Mucosa of gallbladder (tissue), 1 donor: Measurements from ENCODE around the gene WWOX. TPM values are rescaled to one million over a fixed set of nuclear protein-coding genes. Genes with fewer than 3 reads are reported as not detected.

Experiments
- DNase-seq: peaks from one replicate; pipeline ENCODE4 v3.0.0-alpha.2; 2020; ENCODE audit warnings: low spot score
- total RNA-seq: library from RNA; stranded (reverse); gene quantifications from one replicate; pipeline ENCODE4 v1.2.1, GENCODE V29; 2021
- donor health status: DM: no; HTN: no; CAD: no.

WWOX gene
- total RNA-seq, 1 donor from 2014 or later = 28.2 TPM

GRCh38 chr16:79128706-79129105 lies 1029.3 kb downstream of the WWOX start:
- DNase-seq = no peak

- DNase-seq = no peak
Observed at GRCh38 chr16:79130616-79131015, 1031.2 kb downstream of the WWOX start.

GRCh38 chr16:79131321-79132075 lies 1032.0 kb downstream of the WWOX start:
- DNase-seq = no peak

- peak; percentile 61 for DNase-seq
Observed at GRCh38 chr16:79132701-79133100, 1033.2 kb downstream of the WWOX start.

GRCh38 chr16:79134300-79134699 lies 1034.8 kb downstream of the WWOX start:
- DNase-seq = no peak

- DNase-seq = no peak
Observed at GRCh38 chr16:79136955-79137354, 1037.5 kb downstream of the WWOX start.

GRCh38 chr16:79137426-79137939 lies 1038.0 kb downstream of the WWOX start:
- no peak for DNase-seq

GRCh38 chr16:79139799-79140198 lies 1040.3 kb downstream of the WWOX start:
- DNase-seq = no peak

GRCh38 chr16:79143026-79143425 lies 1043.6 kb downstream of the WWOX start:
- DNase-seq = no peak

GRCh38 chr16:79150151-79150550 lies 1050.7 kb downstream of the WWOX start:
- DNase-seq = no peak

- DNase-seq = no peak
Observed at GRCh38 chr16:79150632-79151310, 1051.3 kb downstream of the WWOX start.

GRCh38 chr16:79154086-79154485 lies 1054.6 kb downstream of the WWOX start:
- DNase-seq = no peak

GRCh38 chr16:79155471-79155870 lies 1056.0 kb downstream of the WWOX start:
- DNase-seq = no peak

GRCh38 chr16:79155904-79156303 lies 1056.5 kb downstream of the WWOX start:
- DNase-seq = no peak

- DNase-seq = no peak
Observed at GRCh38 chr16:79156761-79157160, 1057.3 kb downstream of the WWOX start.

- no peak for DNase-seq
Observed at GRCh38 chr16:79158337-79158736, 1058.9 kb downstream of the WWOX start.

- no peak for DNase-seq
Observed at GRCh38 chr16:79159261-79160049, 1060.0 kb downstream of the WWOX start.

GRCh38 chr16:79162977-79163376 lies 1063.5 kb downstream of the WWOX start:
- no peak for DNase-seq

GRCh38 chr16:79163691-79164387 lies 1064.4 kb downstream of the WWOX start:
- DNase-seq = no peak

- DNase-seq = no peak
Observed at GRCh38 chr16:79164388-79164995, 1065.0 kb downstream of the WWOX start.

- no peak for DNase-seq
Observed at GRCh38 chr16:79165079-79165478, 1065.6 kb downstream of the WWOX start.
